ENCODE results near the gene TNS1.
A peak's percentile ranks its signal among the peaks of the same experiment; 100 is the strongest.
"Not testable (repeated sequence)": the region's sequence is repeated elsewhere in the genome, so short reads cannot be mapped to it uniquely, and the experiment has no call there.

The TNS1 gene
- total RNA-seq, result 0 to 0.67 (median 0.13) reads per million in 9 experiments

GRCh38 chr2:218002845-218003180 lies at the start of gene TNS1:
TNS1 (minus strand) TSS chr2:218002995; CDS start chr2:218002872, 123 bp downstream.
- Mint-ChIP-seq H3K36me3 (ENCODE audit: insufficient read depth) (no peaks in the 10 kb centered on the region), H3K4me3 (no peak within 1 kb of the TSS), H3K4me1 (ENCODE audit: low read depth in 2 of 2) (peaks cover 0 to 6% of the 10 kb centered on the region in 2 donors), H3K9me3 (no peaks in the 10 kb centered on the region), H3K27ac (no peak within 1 kb of the TSS), H3K27me3 (peaks cover 52 to 94% of the 10 kb centered on the region in 2 donors)
- no peak for DNase-seq
- no peak for ATAC-seq (replicated peaks)

- no peak overlapping the region for H3K4me3 Mint-ChIP-seq
- H3K4me1 Mint-ChIP-seq (ENCODE audit: low read depth in 2 of 2), result no peaks in the 10 kb centered on the region
- no peak overlapping the region for H3K27ac Mint-ChIP-seq
- no peaks in the 10 kb centered on the region for H3K36me3 Mint-ChIP-seq (ENCODE audit: insufficient read depth)
- ATAC-seq (replicated peaks), result no peak
- peaks cover 2 to 10% of the 10 kb centered on the region in 2 donors for H3K9me3 Mint-ChIP-seq
- H3K27me3 Mint-ChIP-seq, result peaks cover 51 to 59% of the 10 kb centered on the region in 2 donors
- DNase-seq, result no peak
Observed at GRCh38 chr2:218051903-218052302, 49.1 kb upstream of the TNS1 start.

DNA sequence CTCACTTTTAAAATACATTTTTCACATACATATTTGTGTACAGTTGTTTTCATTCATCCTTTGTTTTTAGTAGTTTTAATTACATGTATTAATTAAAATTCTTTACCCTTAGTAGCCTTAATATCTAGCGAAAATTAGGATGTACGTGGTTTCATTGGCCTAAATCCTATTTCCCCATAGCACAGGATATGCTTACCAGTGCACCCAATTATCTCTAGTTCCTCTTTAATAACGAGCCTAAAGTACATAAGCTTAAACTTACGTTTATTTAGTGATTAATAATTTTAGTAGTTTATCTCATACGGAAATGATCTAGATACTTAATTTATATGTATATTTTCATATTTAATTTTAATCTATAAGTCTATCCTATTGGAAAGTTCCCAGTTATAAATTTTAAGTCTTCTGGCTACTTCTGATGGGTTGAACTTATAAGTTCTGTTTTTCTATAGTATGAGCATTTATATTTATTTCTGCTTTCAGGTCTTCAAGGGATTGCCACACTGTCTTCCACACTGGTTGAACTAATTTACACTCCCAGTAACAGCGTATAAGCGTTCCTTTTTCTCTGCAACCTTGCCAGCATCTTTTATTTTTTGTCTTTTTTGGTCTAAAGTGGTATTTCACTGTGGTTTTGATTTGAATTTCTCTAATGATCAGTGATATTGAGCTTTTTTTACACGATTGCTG lies 44.9 kb upstream of the TNS1 start:
- H3K36me3 Mint-ChIP-seq (ENCODE audit: insufficient read depth), result no peaks in the 10 kb centered on the region
- H3K4me1 Mint-ChIP-seq (ENCODE audit: low read depth in 2 of 2), result peaks cover 0 to 3% of the 10 kb centered on the region in 2 donors
- H3K4me3 Mint-ChIP-seq, result no peak overlapping the region
- DNase-seq, result no peak
- H3K27me3 Mint-ChIP-seq, result peaks cover 45 to 51% of the 10 kb centered on the region in 2 donors
- H3K27ac Mint-ChIP-seq, result no peak overlapping the region
- peaks cover 2 to 10% of the 10 kb centered on the region in 2 donors for H3K9me3 Mint-ChIP-seq
- no peak for ATAC-seq (replicated peaks)

- no peak for DNase-seq
- peaks cover 48 to 50% of the 10 kb centered on the region in 2 donors for H3K27me3 Mint-ChIP-seq
- no peak overlapping the region for H3K4me3 Mint-ChIP-seq
- peaks cover 2 to 10% of the 10 kb centered on the region in 2 donors for H3K9me3 Mint-ChIP-seq
- no peaks in the 10 kb centered on the region for H3K36me3 Mint-ChIP-seq (ENCODE audit: insufficient read depth)
- H3K27ac Mint-ChIP-seq, result no peak overlapping the region
- H3K4me1 Mint-ChIP-seq (ENCODE audit: low read depth in 2 of 2), result peaks cover 0 to 3% of the 10 kb centered on the region in 2 donors
- ATAC-seq (replicated peaks), result no peak
Observed at GRCh38 chr2:218046238-218046637, 43.4 kb upstream of the TNS1 start.

- H3K9me3 Mint-ChIP-seq; H3K27ac Mint-ChIP-seq; H3K36me3 Mint-ChIP-seq (ENCODE audit: insufficient read depth); ATAC-seq (replicated peaks); H3K4me3 Mint-ChIP-seq; H3K4me1 Mint-ChIP-seq (ENCODE audit: low read depth in 2 of 2); DNase-seq: not testable (repeated sequence)
- H3K27me3 Mint-ChIP-seq, result peaks cover 55 to 56% of the 10 kb centered on the region in 2 donors
Observed at GRCh38 chr2:218044599-218044998, 41.8 kb upstream of the TNS1 start.

DNA sequence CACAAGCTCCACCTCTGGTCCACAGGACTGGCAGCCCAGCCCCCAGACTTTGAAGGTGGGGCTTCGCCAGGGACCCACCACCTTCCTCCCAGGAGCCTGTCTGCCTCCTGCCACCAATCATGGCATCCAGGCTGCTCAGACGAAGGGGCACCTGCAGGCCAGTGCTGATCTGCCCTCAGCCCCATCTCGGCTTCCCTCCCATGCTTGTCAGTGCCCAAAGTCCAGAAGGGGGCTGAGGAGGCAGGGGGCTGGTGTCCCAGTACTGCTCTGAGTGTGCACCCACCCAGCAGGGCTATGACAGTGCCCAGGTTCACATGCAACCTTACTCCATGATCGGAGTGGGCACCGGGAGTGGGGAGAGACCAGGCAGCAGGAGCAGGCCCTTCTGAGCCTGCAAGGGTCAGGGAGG lies 40.9 kb upstream of the TNS1 start:
- Mint-ChIP-seq H3K27ac (no peak overlapping the region), H3K4me3 (no peak overlapping the region), H3K4me1 (ENCODE audit: low read depth in 2 of 2) (peaks cover 0 to 9% of the 10 kb centered on the region in 2 donors)

DNA sequence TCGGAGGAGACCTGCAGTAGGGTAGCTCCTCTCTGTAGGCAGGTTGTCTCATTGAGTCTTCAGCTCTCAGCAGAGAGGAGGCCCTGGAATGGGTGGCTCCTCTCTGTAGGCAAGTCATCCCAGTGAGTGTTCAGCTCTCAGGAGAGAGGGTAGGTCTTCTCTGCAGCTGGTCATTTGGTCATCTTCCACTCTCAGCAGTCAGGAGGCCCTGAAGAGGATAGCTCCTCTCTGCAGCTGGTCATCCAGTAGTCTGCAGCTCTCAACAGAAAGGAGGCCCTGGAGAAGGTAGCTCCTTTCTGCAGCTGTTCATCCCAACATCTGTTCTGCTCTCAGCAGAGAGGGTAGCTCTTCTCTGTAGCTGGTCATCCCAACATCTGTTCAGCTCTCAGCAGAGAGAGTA lies 40.3 kb upstream of the TNS1 start:
- H3K9me3 Mint-ChIP-seq, result no peaks in the 10 kb centered on the region
- peaks cover 0 to 10% of the 10 kb centered on the region in 2 donors for H3K4me1 Mint-ChIP-seq (ENCODE audit: low read depth in 2 of 2)
- H3K27ac Mint-ChIP-seq, result no peak overlapping the region
- peaks cover 53 to 55% of the 10 kb centered on the region in 2 donors for H3K27me3 Mint-ChIP-seq
- no peak for ATAC-seq (replicated peaks)
- no peak overlapping the region for H3K4me3 Mint-ChIP-seq
- DNase-seq, result no peak
- no peaks in the 10 kb centered on the region for H3K36me3 Mint-ChIP-seq (ENCODE audit: insufficient read depth)

More for the DNA sequence above, 40.9 kb upstream of the TNS1 start:
- Mint-ChIP-seq H3K9me3 (no peaks in the 10 kb centered on the region), H3K27me3 (peaks cover 54 to 56% of the 10 kb centered on the region in 2 donors), H3K36me3 (ENCODE audit: insufficient read depth) (no peaks in the 10 kb centered on the region)
- DNase-seq (no peak), ATAC-seq (replicated peaks) (no peak)

- Mint-ChIP-seq H3K36me3 (ENCODE audit: insufficient read depth) (no peaks in the 10 kb centered on the region), H3K4me3 (no peak overlapping the region), H3K4me1 (ENCODE audit: low read depth in 2 of 2) (peaks cover 0 to 10% of the 10 kb centered on the region in 2 donors), H3K27ac (no peak overlapping the region), H3K27me3 (peaks cover 50 to 57% of the 10 kb centered on the region in 2 donors), H3K9me3 (no peaks in the 10 kb centered on the region)
- no peak for ATAC-seq (replicated peaks)
- DNase-seq, result no peak
Observed at GRCh38 chr2:218041302-218042168, 38.7 kb upstream of the TNS1 start.

DNA sequence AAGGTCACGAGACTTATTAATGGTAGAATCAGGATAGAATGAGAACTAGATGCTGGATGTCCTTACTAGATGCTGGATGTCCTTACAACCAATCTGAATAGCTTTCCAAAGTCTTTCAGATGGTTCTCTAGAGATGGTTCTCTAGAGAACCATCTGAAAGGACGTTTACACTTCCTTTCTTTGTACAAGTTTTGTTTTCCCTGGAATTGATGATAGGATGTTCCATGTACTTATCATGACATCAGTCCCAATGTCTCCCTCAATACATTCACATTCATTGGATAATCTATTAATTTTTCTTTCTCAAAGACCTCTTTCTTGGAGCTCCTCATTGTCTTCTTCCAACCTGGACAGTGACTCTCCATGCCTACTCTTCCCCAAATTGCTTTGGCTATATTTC lies 38.1 kb upstream of the TNS1 start:
- Mint-ChIP-seq H3K9me3 (no peaks in the 10 kb centered on the region), H3K27me3 (peaks cover 50% of the 10 kb centered on the region in 2 donors), H3K4me3 (no peak overlapping the region), H3K36me3 (ENCODE audit: insufficient read depth) (no peaks in the 10 kb centered on the region), H3K4me1 (ENCODE audit: low read depth in 2 of 2) (peaks cover 0 to 7% of the 10 kb centered on the region in 2 donors), H3K27ac (no peak overlapping the region)
- ATAC-seq (replicated peaks) (no peak), DNase-seq (no peak)

DNA sequence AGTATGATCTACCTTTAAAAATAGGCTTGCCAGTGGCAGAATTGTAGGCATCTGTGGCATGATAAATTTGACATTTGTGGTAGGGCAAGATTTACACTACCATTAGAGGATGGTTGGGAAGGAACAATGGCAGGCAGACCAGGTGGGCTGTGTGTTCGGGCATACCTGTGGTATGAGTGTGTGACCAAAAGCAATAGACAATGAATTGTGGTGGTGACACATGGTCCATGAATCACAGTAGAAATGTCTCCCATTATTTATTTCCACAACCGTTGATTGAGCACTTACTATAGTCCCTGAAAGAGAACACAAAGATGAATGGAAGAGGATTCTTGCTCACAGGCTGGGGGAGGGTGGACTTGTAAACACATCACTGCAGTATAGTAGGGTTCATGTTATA lies 36.4 kb upstream of the TNS1 start:
- no peaks in the 10 kb centered on the region for H3K36me3 Mint-ChIP-seq (ENCODE audit: insufficient read depth)
- ATAC-seq (replicated peaks), result no peak
- peaks cover 44 to 50% of the 10 kb centered on the region in 2 donors for H3K27me3 Mint-ChIP-seq
- DNase-seq, result no peak
- no peak overlapping the region for H3K27ac Mint-ChIP-seq
- H3K9me3 Mint-ChIP-seq, result no peaks in the 10 kb centered on the region
- no peak overlapping the region for H3K4me3 Mint-ChIP-seq
- H3K4me1 Mint-ChIP-seq (ENCODE audit: low read depth in 2 of 2), result peaks cover 3 to 7% of the 10 kb centered on the region in 2 donors

GRCh38 chr2:218036371-218036770 lies 33.6 kb upstream of the TNS1 start:
- ATAC-seq (replicated peaks) (no peak), DNase-seq (no peak)
- no peak overlapping the region for H3K4me3 Mint-ChIP-seq

GRCh38 chr2:218035463-218036100 lies 32.8 kb upstream of the TNS1 start:
- Mint-ChIP-seq H3K36me3 (ENCODE audit: insufficient read depth) (no peaks in the 10 kb centered on the region), H3K4me3 (peak overlapping the region; percentile 63 to 64), H3K27ac (no peak overlapping the region), H3K4me1 (ENCODE audit: low read depth in 2 of 2) (peaks cover 5 to 7% of the 10 kb centered on the region in 2 donors), H3K27me3 (peaks cover 24 to 26% of the 10 kb centered on the region in 2 donors), H3K9me3 (no peaks in the 10 kb centered on the region)
- ATAC-seq (replicated peaks), result no peak
- no peak for DNase-seq

More at GRCh38 chr2:218036371-218036770, 33.6 kb upstream of the TNS1 start:
- Mint-ChIP-seq H3K27ac (no peak overlapping the region), H3K4me1 (ENCODE audit: low read depth in 2 of 2) (peaks cover 5 to 7% of the 10 kb centered on the region in 2 donors), H3K9me3 (no peaks in the 10 kb centered on the region), H3K27me3 (peaks cover 32 to 34% of the 10 kb centered on the region in 2 donors), H3K36me3 (ENCODE audit: insufficient read depth) (no peaks in the 10 kb centered on the region)

DNA sequence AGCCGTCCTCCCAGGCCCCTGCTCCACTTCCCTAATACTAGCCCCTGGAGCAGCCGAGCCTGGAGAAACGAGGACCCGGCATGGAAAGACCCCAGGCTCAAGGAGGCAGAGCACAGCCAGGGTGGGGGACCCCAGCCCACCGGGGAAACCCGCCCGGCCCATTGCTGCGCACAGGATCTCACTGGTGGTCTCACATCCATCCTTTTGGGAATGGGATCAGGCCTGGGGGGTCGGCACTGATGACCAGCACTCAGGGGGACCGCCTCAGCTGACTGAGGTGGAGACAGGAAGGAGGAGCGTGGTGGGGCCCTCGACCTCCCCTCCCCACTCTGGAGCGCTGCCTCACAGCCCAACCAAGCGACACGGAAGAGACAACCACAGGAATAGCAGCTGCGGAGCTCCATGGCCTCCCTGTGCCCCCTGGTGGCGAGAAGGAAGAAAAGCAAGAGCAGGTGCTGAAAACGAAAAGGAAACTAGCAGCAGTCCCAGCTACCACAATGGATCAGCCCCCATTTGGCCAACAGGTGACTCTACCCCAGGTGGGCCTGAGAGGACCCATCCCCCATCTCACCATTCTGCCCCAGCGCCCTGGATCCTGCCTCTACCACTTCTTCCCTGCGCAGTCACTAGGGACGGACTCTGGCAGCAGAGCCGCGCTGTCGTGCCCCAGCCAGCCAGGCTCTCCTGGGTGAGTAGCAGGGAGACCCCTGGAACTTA lies 31.9 kb upstream of the TNS1 start:
- peak; percentile 93 for ATAC-seq (replicated peaks)
- Mint-ChIP-seq H3K27ac (peak overlapping the region in 1 of 2 donors; percentile 4), H3K4me3 (peak overlapping the region; percentile 63 to 64), H3K27me3 (peaks cover 15 to 17% of the 10 kb centered on the region in 2 donors)
- H3K4me1 Mint-ChIP-seq (ENCODE audit: low read depth in 2 of 2); H3K9me3 Mint-ChIP-seq; H3K36me3 Mint-ChIP-seq (ENCODE audit: insufficient read depth): not testable (repeated sequence)
- DNase-seq, result peak; percentile 50 to 66 (median 52)
